BJ (cell line): ENCODE measurements around the gene GTF2H4. TPM values are rescaled to one million over a fixed set of nuclear protein-coding genes. Genes with fewer than 3 reads are reported as not detected.

Experiments
- CTCF ChIA-PET: fragments of 350-600 bp; formaldehyde crosslinking; extraction: SDS; loops from one replicate; lab custom pipeline; 2021; ENCODE audit warnings: antibody characterized with exemption, inconsistent platforms; lab: Yijun Ruan, JAX
- POLR2A ChIA-PET: fragments of 300-600 bp; sonication (Branson Sonifier 250); formaldehyde crosslinking; extraction: SDS; loops from one replicate; lab custom pipeline; 2021; ENCODE audit warnings: antibody characterized with exemption; lab: Charles Lee
- DNase-seq: peaks from one replicate; pipeline ENCODE4 v3.0.0-alpha.2; 2011; ENCODE audit warnings: low read depth
- H3K27me3 ChIP-seq: 2 replicates; pipeline ENCODE4 v1.6.0; 2011; ENCODE audit warnings: low read length; ENCODE audit not compliant: control insufficient read depth, insufficient read depth
- H3K36me3 ChIP-seq: 2 replicates; pipeline ENCODE4 v1.5.1; 2011; ENCODE audit warnings: low read length; ENCODE audit not compliant: control insufficient read depth, insufficient read depth
- H3K4me3 ChIP-seq: 2 replicates; pipeline ENCODE4 v1.5.1; 2011; ENCODE audit warnings: low read depth, mild to moderate bottlenecking, control low read depth, low read length
- CTCF ChIP-seq: IDR thresholded peaks from 2 replicates; pipeline ENCODE4 v1.5.1; 2011; ENCODE audit warnings: low read depth, mild to moderate bottlenecking, control low read depth, inconsistent platforms, low read length, moderate library complexity; ENCODE audit not compliant: insufficient read depth
- polyA plus RNA-seq: library from polyadenylated mRNA; depleted of rRNA; stranded (reverse); fragments of >200 nt; gene quantifications from 2 replicates; pipeline ENCODE4 v1.2.3, GENCODE V29; 2011

Gene GTF2H4
- polyA plus RNA-seq, 1 experiment = 28.2 TPM

GRCh38 chr6:30935018-30935417 lies 27.0 kb downstream of the GTF2H4 start:
- no peak for DNase-seq
- Histone ChIP-seq H3K27me3 (peaks cover 2% of the 10 kb centered on the region; the same call in 1 of the 2 replicates), H3K36me3 (no peaks in the 10 kb centered on the region), H3K4me3 (no peak overlapping the region)
- ChIA-PET CTCF (interaction anchor here (1.1 to 2.0 kb wide), 2 partner anchors 11 to 136 kb away, joined by 3 to 6 read pairs; no protein-coding TSS in a partner anchor), POLR2A (no interaction called here)
- TF ChIP-seq CTCF = no peak

- TF ChIP-seq CTCF = no peak
- CTCF ChIA-PET = interaction anchor here (1.1 kb wide), 1 partner anchor 136 kb away, joined by 3 read pairs; no protein-coding TSS in a partner anchor
- H3K36me3 ChIP-seq = no peaks in the 10 kb centered on the region
- POLR2A ChIA-PET = no interaction called here
- no peak for DNase-seq
- peaks cover 4% of the 10 kb centered on the region; the same call in 1 of the 2 replicates for H3K27me3 ChIP-seq
- H3K4me3 ChIP-seq = no peak overlapping the region
These were observed 29.3 kb downstream of the GTF2H4 start for GRCh38 chr6:30937265-30937664.

- CTCF ChIA-PET = interaction anchor here (0.6 to 1.8 kb wide), 5 partner anchors 23 to 1912 kb away, joined by 3 to 4 read pairs (median 3); no protein-coding TSS in a partner anchor
- no peak for DNase-seq
- Histone ChIP-seq H3K4me3 (no peak overlapping the region), H3K27me3 (peaks cover 4% of the 10 kb centered on the region; the same call in 1 of the 2 replicates), H3K36me3 (no peaks in the 10 kb centered on the region)
- TF ChIP-seq CTCF = no peak
- POLR2A ChIA-PET = no interaction called here
These were observed 30.7 kb downstream of the GTF2H4 start for GRCh38 chr6:30938730-30939129.

- ChIA-PET POLR2A (no interaction called here), CTCF (interaction anchor here (1.3 to 1.8 kb wide), 2 partner anchors 105 to 148 kb away, joined by 3 to 4 read pairs; no protein-coding TSS in a partner anchor)
- no peak for DNase-seq
- Histone ChIP-seq H3K36me3 (no peaks in the 10 kb centered on the region), H3K27me3 (peaks cover 4% of the 10 kb centered on the region; the same call in 1 of the 2 replicates), H3K4me3 (no peak overlapping the region)
- no peak for TF ChIP-seq CTCF
These were observed 31.5 kb downstream of the GTF2H4 start for GRCh38 chr6:30939473-30939872.

GRCh38 chr6:30940361-30940986 lies 32.5 kb downstream of the GTF2H4 start, which contains the start of gene MUCL3:
Gene MUCL3 (plus strand): TSS chr6:30940973. CDS start chr6:30941000, 27 bp downstream.
- H3K4me3 ChIP-seq = no peak within 1 kb of the TSS
- H3K36me3 ChIP-seq = no peaks in the 10 kb centered on the region
- DNase-seq = no peak
- no peak for TF ChIP-seq CTCF
- H3K27me3 ChIP-seq = peaks cover 4% of the 10 kb centered on the region; the same call in 1 of the 2 replicates
- ChIA-PET CTCF (interaction anchor here (0.7 to 3.4 kb wide), 10 partner anchors 10 to 146 kb away, joined by 3 to 39 read pairs (median 4); partner anchors contain the start of gene SFTA2), POLR2A (no interaction called here)
